Nephron (organoid): Measurements from ENCODE around the gene SETBP1.

Experiments used
- H3K27ac Mint-ChIP-seq, 3 experiments: 2 replicates each; pipeline ENCODE4 v1.8.0; 2020; ENCODE audit warnings: mixed read lengths in 3 of 3, mild to moderate bottlenecking in 2 of 3, moderate library complexity in 1 of 3
- H3K27me3 Mint-ChIP-seq: 2 replicates; pipeline ENCODE4 v1.8.0; 2021; ENCODE audit warnings: low read depth, mild to moderate bottlenecking, moderate library complexity, mixed read lengths
- H3K36me3 Mint-ChIP-seq: 2 replicates; pipeline ENCODE4 v1.8.0; 2020; ENCODE audit warnings: low read depth, mixed read lengths
- H3K4me1 Mint-ChIP-seq: 2 replicates; pipeline ENCODE4 v1.8.0; 2020; ENCODE audit warnings: mixed read lengths
- H3K4me3 Mint-ChIP-seq, 3 experiments: 2 replicates each; pipeline ENCODE4 v1.8.0; 2020; ENCODE audit warnings: mild to moderate bottlenecking in 3 of 3, mixed read lengths in 3 of 3, moderate library complexity in 2 of 3
- H3K9me3 Mint-ChIP-seq: 2 replicates; pipeline ENCODE4 v1.8.0; 2020; ENCODE audit warnings: mixed read lengths
- CTCF ChIP-seq, 3 experiments: fragments of 200-600 bp; sonication (generic); IDR thresholded peaks; one replicate each; pipeline ENCODE4 v1.5.0; 2021; ENCODE audit warnings: antibody characterized with exemption in 3 of 3; ENCODE audit not compliant: unreplicated experiment in 3 of 3

Gene SETBP1

GRCh38 chr18:44903327-44903726 lies 222.6 kb downstream of the SETBP1 start:
- Mint-ChIP-seq H3K9me3 (no peaks in the 10 kb centered on the region), H3K36me3 (peaks cover 13% of the 10 kb centered on the region), H3K4me1 (peaks cover 20% of the 10 kb centered on the region), H3K4me3 (no peak overlapping the region), H3K27me3 (no peaks in the 10 kb centered on the region), H3K27ac (no peak overlapping the region)
- no peak for TF ChIP-seq CTCF (IDR thresholded peaks at IDR 0.05; ENCODE audit: unreplicated experiment in 3 of 3)

DNA sequence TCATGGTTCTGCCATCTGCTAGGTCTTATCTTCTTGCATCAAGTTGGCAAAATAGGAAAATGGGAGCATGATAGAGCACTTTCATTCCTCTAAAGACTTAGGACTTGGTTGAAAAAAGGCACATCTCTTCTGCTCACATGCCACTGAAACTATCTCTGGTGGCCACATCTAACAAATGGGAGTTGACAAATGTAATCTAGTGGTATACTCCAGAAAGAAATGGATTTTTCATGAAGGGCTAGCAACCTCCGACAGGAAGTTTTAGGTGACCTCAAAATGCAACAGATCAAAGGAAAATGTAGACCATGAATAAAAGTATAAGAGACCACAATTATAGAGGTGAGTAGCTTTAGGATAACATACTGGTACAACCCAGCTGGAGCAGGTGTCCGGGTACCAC lies 224.1 kb downstream of the SETBP1 start:
- no peak for TF ChIP-seq CTCF (IDR thresholded peaks at IDR 0.05; ENCODE audit: unreplicated experiment in 3 of 3)
- no peaks in the 10 kb centered on the region for H3K27me3 Mint-ChIP-seq
- H3K4me1 Mint-ChIP-seq = peaks cover 18% of the 10 kb centered on the region
- no peaks in the 10 kb centered on the region for H3K9me3 Mint-ChIP-seq
- H3K27ac Mint-ChIP-seq = no peak overlapping the region
- H3K4me3 Mint-ChIP-seq = no peak overlapping the region
- peaks cover 20% of the 10 kb centered on the region for H3K36me3 Mint-ChIP-seq

DNA sequence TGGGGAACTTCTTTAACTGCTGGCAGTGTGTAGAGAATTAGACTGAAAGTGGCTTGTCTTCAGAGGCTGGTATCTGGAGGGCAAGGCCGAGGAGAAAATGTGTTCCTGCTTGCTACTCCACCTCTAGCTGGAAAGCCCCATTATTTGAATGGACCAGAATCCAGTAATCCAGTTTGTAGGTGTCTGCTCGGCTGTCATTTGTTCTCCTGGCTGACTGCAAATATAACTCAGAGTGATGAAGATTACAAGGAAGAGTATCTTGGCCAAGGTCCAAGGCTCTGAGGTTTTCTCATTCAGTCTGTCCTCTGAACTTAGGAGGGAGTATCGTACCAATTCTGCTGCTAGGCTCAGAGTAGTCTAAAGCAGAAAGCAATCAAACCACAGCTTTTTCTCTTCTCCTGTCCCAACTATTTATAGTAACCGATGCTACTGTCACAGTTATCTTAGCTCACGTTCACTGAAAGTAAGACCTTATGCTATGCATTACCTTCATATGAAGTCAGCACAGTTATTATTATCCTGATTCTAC lies 228.6 kb downstream of the SETBP1 start:
- no peaks in the 10 kb centered on the region for H3K9me3 Mint-ChIP-seq
- H3K27ac Mint-ChIP-seq = peak overlapping the region in 2 of 3 experiments; percentile 27 to 29
- H3K36me3 Mint-ChIP-seq = peaks cover 21% of the 10 kb centered on the region
- no peaks in the 10 kb centered on the region for H3K27me3 Mint-ChIP-seq
- H3K4me1 Mint-ChIP-seq = peaks cover 17% of the 10 kb centered on the region
- no peak for TF ChIP-seq CTCF (IDR thresholded peaks at IDR 0.05; ENCODE audit: unreplicated experiment in 3 of 3)
- H3K4me3 Mint-ChIP-seq = no peak overlapping the region

- H3K27ac Mint-ChIP-seq = no peak overlapping the region
- H3K36me3 Mint-ChIP-seq = peaks cover 18% of the 10 kb centered on the region
- no peak overlapping the region for H3K4me3 Mint-ChIP-seq
- H3K4me1 Mint-ChIP-seq = peaks cover 27% of the 10 kb centered on the region
- H3K27me3 Mint-ChIP-seq = no peaks in the 10 kb centered on the region
- no peaks in the 10 kb centered on the region for H3K9me3 Mint-ChIP-seq
- TF ChIP-seq CTCF (IDR thresholded peaks at IDR 0.05; ENCODE audit: unreplicated experiment in 3 of 3) = no peak
Measured at GRCh38 chr18:44911260-44911659, 230.6 kb downstream of the SETBP1 start.

DNA sequence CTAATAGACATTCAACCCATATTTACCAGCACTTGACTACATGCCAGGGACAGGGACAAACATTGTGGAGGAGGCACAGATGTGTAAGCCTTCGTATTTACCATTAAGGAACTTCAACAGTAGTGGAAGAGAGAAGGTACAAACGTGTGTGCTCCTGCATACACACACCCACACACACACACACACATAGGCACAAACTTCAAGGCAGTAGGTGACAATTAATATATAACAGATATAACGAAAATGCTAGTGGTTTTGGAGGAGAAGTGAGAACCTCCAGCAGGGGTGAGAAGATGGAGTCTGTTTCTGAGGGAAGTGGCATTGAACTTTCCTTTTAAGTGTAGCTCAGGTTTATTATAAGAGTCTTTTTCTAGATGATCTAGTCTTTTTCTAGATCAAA lies 231.1 kb downstream of the SETBP1 start:
- H3K4me3 Mint-ChIP-seq = no peak overlapping the region
- TF ChIP-seq CTCF (IDR thresholded peaks at IDR 0.05; ENCODE audit: unreplicated experiment in 3 of 3) = no peak
- H3K27ac Mint-ChIP-seq = no peak overlapping the region
- peaks cover 16% of the 10 kb centered on the region for H3K36me3 Mint-ChIP-seq
- H3K4me1 Mint-ChIP-seq = peaks cover 32% of the 10 kb centered on the region
- no peaks in the 10 kb centered on the region for H3K9me3 Mint-ChIP-seq
- H3K27me3 Mint-ChIP-seq = no peaks in the 10 kb centered on the region

DNA sequence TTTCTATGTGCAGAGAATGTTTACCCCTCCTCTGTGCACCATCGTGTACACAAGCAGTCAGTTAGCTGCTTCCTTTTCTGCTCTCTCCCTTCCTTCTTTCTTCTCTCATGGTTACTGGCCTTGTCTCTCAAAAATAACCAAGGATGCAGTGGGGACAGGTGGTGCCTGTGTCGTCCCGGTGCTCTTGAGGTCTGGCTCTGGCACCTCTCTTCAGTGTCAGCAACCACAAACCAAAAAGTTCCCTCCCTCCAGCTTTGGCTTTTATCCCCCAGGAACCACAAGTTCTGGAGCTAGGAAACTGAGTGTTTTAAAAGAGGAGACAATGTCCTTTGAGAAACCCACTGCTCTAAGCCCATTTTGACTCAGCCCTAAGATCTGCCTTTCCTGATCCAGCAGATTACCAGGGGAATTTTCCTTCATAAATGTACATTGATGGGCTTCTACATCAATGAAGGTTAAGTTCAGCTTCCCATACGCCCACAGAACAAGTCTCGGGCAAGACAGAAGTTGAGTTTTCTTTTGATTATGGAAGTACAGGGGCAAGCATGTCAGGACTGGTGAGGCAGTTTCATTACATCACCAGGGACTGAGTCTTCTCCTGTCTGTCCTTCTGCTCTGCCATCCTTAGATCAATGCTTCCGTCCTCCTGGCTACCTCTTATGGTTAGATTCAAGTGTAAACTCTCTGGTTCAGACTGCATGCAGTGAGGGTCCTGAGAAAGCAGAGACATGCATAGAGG lies 232.2 kb downstream of the SETBP1 start:
- peaks cover 44% of the 10 kb centered on the region for H3K4me1 Mint-ChIP-seq
- TF ChIP-seq CTCF (IDR thresholded peaks at IDR 0.05; ENCODE audit: unreplicated experiment in 3 of 3) = no peak
- peaks cover 16% of the 10 kb centered on the region for H3K36me3 Mint-ChIP-seq
- H3K27ac Mint-ChIP-seq = no peak overlapping the region
- no peaks in the 10 kb centered on the region for H3K9me3 Mint-ChIP-seq
- H3K27me3 Mint-ChIP-seq = no peaks in the 10 kb centered on the region
- H3K4me3 Mint-ChIP-seq = no peak overlapping the region
